HepG2 (cell line): ENCODE results near the gene ASL. TPM values are rescaled to one million over a fixed set of nuclear protein-coding genes. Genes with fewer than 3 reads are reported as not detected.
"Not testable (repeated sequence)": the region's sequence is repeated elsewhere in the genome, so short reads cannot be mapped to it uniquely, and the experiment has no call there.

Experiments
- ATAC-seq: fragments of 200-7000 bp; cut with Tn5 transposase; 3 replicates; pipeline ENCODE4 v1.9.1; 2020; ENCODE audit warnings: mild to moderate bottlenecking, moderate library complexity
- BruUV-seq: library from RNA; stranded (reverse); fragments of 400-500 nt; replicated peaks from 2 replicates; lab custom pipeline; 2021; lab: Mats Ljungman, UMichigan
- CTCF ChIA-PET: fragments of 300-600 bp; formaldehyde crosslinking; extraction: SDS; loops from one replicate; lab custom pipeline; 2021; ENCODE audit warnings: low total read pairs, inconsistent platforms, low intra/inter-chr PET ratio; lab: Yijun Ruan, JAX
- POLR2A ChIA-PET: fragments of 350-600 bp; sonication (Branson Sonifier 250); formaldehyde crosslinking; loops from one replicate; lab custom pipeline; 2020; ENCODE audit warnings: antibody characterized with exemption, inconsistent platforms; lab: Yijun Ruan, JAX
- DNase-seq: peaks from one replicate; pipeline ENCODE4 v3.0.0-alpha.2; 2015; ENCODE audit warnings: low spot score
- FAIRE-seq: peaks from 3 replicates; lab custom pipeline; 2011; peaks lifted over from hg19 to GRCh38; lab: Jason Lieb, UNC
- H2AFZ ChIP-seq: one replicate; pipeline ENCODE4 v1.6.1; 2011; ENCODE audit warnings: low read length, inconsistent platforms
- H3K27ac ChIP-seq: fragments of 300-600 bp; 3 replicates; pipeline ENCODE4 v1.8.0; 2011; ENCODE audit warnings: mixed run types, mild to moderate bottlenecking, mixed read lengths, low read length, inconsistent platforms; ENCODE audit not compliant: insufficient read depth; ENCODE audit errors: extremely low read length
- H3K27me3 ChIP-seq, 2 experiments: fragments of 200-600 bp in 1 of 2; 2 replicates in 1 of 2; 3 replicates in 1 of 2; pipeline versions ENCODE4 v1.6.0 to v1.8.0; 2011; ENCODE audit warnings: low read length in 2 of 2, mild to moderate bottlenecking in 2 of 2, moderate library complexity in 2 of 2, inconsistent platforms in 1 of 2; ENCODE audit not compliant: insufficient read depth in 2 of 2, control insufficient read depth in 1 of 2
- H3K36me3 ChIP-seq, 2 experiments: fragments of 200-600 bp in 1 of 2; replicated peaks in 1 of 2; 2 replicates in 1 of 2; 3 replicates in 1 of 2; pipeline versions ENCODE4 v1.5.1 to v1.8.0; 2011; ENCODE audit warnings: low read length in 2 of 2, inconsistent platforms in 1 of 2; ENCODE audit not compliant: insufficient read depth in 2 of 2, control insufficient read depth in 1 of 2
- H3K4me1 ChIP-seq: 2 replicates; pipeline ENCODE4 v1.5.1; 2012; ENCODE audit warnings: low read length, inconsistent platforms; ENCODE audit not compliant: insufficient read depth
- H3K4me2 ChIP-seq: 2 replicates; pipeline ENCODE4 v1.6.0; 2011; ENCODE audit warnings: low read depth, low read length, inconsistent platforms
- H3K4me3 ChIP-seq, 3 experiments: fragments of 200-600 bp in 1 of 3; sonication (generic), shearing (Covaris generic) in 1 of 3; replicated peaks in 1 of 3; 2 replicates each; pipeline ENCODE4 v1.5.1; 2011 to 2016; ENCODE audit warnings: low read length in 3 of 3, inconsistent platforms in 2 of 3, low read depth in 2 of 3, mild to moderate bottlenecking in 2 of 3, control low read depth in 1 of 3, mixed read lengths in 1 of 3; ENCODE audit not compliant: insufficient read depth in 1 of 3
- H3K79me2 ChIP-seq: one replicate; pipeline ENCODE4 v1.6.1; 2011; ENCODE audit warnings: low read length, inconsistent platforms; ENCODE audit not compliant: insufficient read depth
- H3K9ac ChIP-seq: 2 replicates; pipeline ENCODE4 v1.6.0; 2011; ENCODE audit warnings: mild to moderate bottlenecking, low read depth, low read length, inconsistent platforms; ENCODE audit not compliant: insufficient read depth
- H3K9me3 ChIP-seq: 2 replicates; pipeline ENCODE4 v1.5.1; 2012; ENCODE audit warnings: mild to moderate bottlenecking, low read length
- H4K20me1 ChIP-seq: 2 replicates; pipeline ENCODE4 v1.6.0; 2011; ENCODE audit warnings: inconsistent platforms, mild to moderate bottlenecking, low read length, moderate library complexity; ENCODE audit not compliant: insufficient read depth
- ATF4 ChIP-seq, 2 experiments: fragments of 450-650 bp in 1 of 2; sonication (generic) in 1 of 2; formaldehyde crosslinking; IDR thresholded peaks; 2 replicates each; pipeline versions ENCODE4 v1.5.0 to v1.8.0; 2020 to 2022; ENCODE audit warnings: mild to moderate bottlenecking in 1 of 2, missing genetic modification reagents in 1 of 2
- FOXA3 ChIP-seq: IDR thresholded peaks from 2 replicates; pipeline ENCODE4 v1.6.1; 2016; ENCODE audit warnings: missing genetic modification reagents, missing compliant biosample characterization
- FOXO1 ChIP-seq: sonication (generic); formaldehyde crosslinking; IDR thresholded peaks from 2 replicates; pipeline ENCODE4 v1.4.0; 2020; ENCODE audit warnings: missing genetic modification reagents
- HHEX ChIP-seq: IDR thresholded peaks from 2 replicates; pipeline ENCODE4 v1.6.1; 2016; ENCODE audit warnings: control low read depth
- HMG20A ChIP-seq: IDR thresholded peaks from 2 replicates; pipeline ENCODE4 v1.6.1; 2016; ENCODE audit warnings: borderline replicate concordance
- KLF16 ChIP-seq, 2 experiments: sonication (generic) in 1 of 2; formaldehyde crosslinking in 1 of 2; IDR thresholded peaks; 2 replicates each; pipeline versions ENCODE4 v1.6.1 to v1.8.0; 2016 to 2023; ENCODE audit warnings: missing genetic modification reagents in 2 of 2, missing compliant biosample characterization in 1 of 2
- RARA ChIP-seq: IDR thresholded peaks from 2 replicates; pipeline ENCODE4 v1.6.1; 2016; ENCODE audit warnings: missing genetic modification reagents, missing compliant biosample characterization
- RXRB ChIP-seq: IDR thresholded peaks from 2 replicates; pipeline ENCODE4 v1.6.1; 2016; ENCODE audit warnings: borderline replicate concordance, missing genetic modification reagents, missing compliant biosample characterization
- SAP130 ChIP-seq: IDR thresholded peaks from 2 replicates; pipeline ENCODE4 v1.6.1; 2016; ENCODE audit warnings: low read depth
- SP5 ChIP-seq: IDR thresholded peaks from 2 replicates; pipeline ENCODE4 v1.6.1; 2016; ENCODE audit warnings: low read depth, borderline replicate concordance
- THRA ChIP-seq: sonication (generic); formaldehyde crosslinking; IDR thresholded peaks from 2 replicates; pipeline ENCODE4 v1.4.0; 2020; ENCODE audit warnings: missing genetic modification reagents, borderline replicate concordance
- WGBS: methylation state at CpG from one replicate; pipeline ENCODE4 v1.1.6; 2017; ENCODE audit warnings: low lambda C conversion rate; 5-methylcytosine and 5-hydroxymethylcytosine counted together
- in situ Hi-C: cut with HindIII; loops from 2 replicates; pipeline ENCODE4 v1.10.0; 2017; ENCODE audit warnings: low pct_unique_long_range_greater_than_20kb; ENCODE audit not compliant: extremely low pct_ligation_motif_present
- intact Hi-C: fragments of 100-400 bp; cut with micrococcal nuclease; formaldehyde crosslinking; loops from one replicate; pipeline ENCODE4 v1.10.0; 2022; ENCODE audit not compliant: unreplicated experiment
- polyA plus RNA-seq, 8 experiments: library from polyadenylated mRNA; depleted of rRNA in 3 of 8; stranded (reverse) in 7 of 8; unstranded in 1 of 8; fragments of >200 nt; fragmentation: Illumina TruSeq in 4 of 8; extraction: Trizol in 4 of 8; gene quantifications; 2 replicates each; pipeline versions ENCODE4 v1.2.1 to v1.2.3, GENCODE V29; 2011 to 2016; ENCODE audit warnings: low read depth in 4 of 8, missing spikeins in 1 of 8, mixed read lengths in 1 of 8; ENCODE audit not compliant: insufficient read depth in 1 of 8
- total RNA-seq, 5 experiments: library from RNA; depleted of rRNA; stranded (reverse); fragments of >200 nt; fragmentation: Illumina TruSeq; extraction: Trizol; gene quantifications; 2 replicates each; pipeline ENCODE4 v1.2.3, GENCODE V29; 2016; ENCODE audit warnings: low read depth in 1 of 5
- TF ChIP-seq, protein P1 (sequence below): sonication (generic); formaldehyde crosslinking; IDR thresholded peaks from 2 replicates; pipeline ENCODE4 v1.5.1; 2020; ENCODE audit warnings: mild to moderate bottlenecking, missing genetic modification reagents, borderline replicate concordance
- TF ChIP-seq, protein P2 (sequence below): IDR thresholded peaks from 2 replicates; pipeline ENCODE4 v1.6.1; 2016

Gene ASL
- total and polyA plus RNA-seq, 2 of the 13 experiments (the other 11 are each of a cell fraction or from before 2014, with no cell fraction given) = 71.4 to 96.5 TPM

- intact Hi-C loops, H4K20me1 ChIP-seq, H3K9me3 ChIP-seq, BruUV-seq, H3K27me3 ChIP-seq, CTCF ChIA-PET, H2AFZ ChIP-seq, H3K4me3 ChIP-seq, in situ Hi-C loops: not testable (repeated sequence)
- peak; percentile 85 for FAIRE-seq
- Histone ChIP-seq H3K4me1 (peaks cover 53% of the 10 kb centered on the region), H3K79me2 (peaks cover 67% of the 10 kb centered on the region), H3K27ac (peak overlapping the region; percentile 53), H3K9ac (peak overlapping the region; percentile 13; the same call in 1 of the 2 replicates), H3K4me2 (peak overlapping the region; percentile 44), H3K36me3 (peaks cover 0 to 14% of the 10 kb centered on the region in 2 experiments; a peak in 3 of 5 replicates)
- POLR2A ChIA-PET = interaction anchor here (1.4 kb wide), 1 partner anchor 17 kb away, joined by 3 read pairs; no protein-coding TSS in a partner anchor
- peak; percentile 81 for DNase-seq
- 36% methylated on average over 6 of the region's 6 CpGs for WGBS
- ATAC-seq = peak; percentile 90
- TF ChIP-seq KLF16 (CRISPR knock-in tag; IDR thresholded peaks at IDR 0.05) (0 out of 4 replicates have a peak, but pooled peaks of 1 of the 2 experiments have one; percentile 18), ATF4 (CRISPR knock-in tag; IDR thresholded peaks at IDR 0.05) (peak in 1 of 2 experiments; percentile 27; a peak in 1 of 4 replicates), FOXA3 (peak; percentile 77), SAP130 (CRISPR knock-in tag) (peak; percentile 67), FOXO1 (peak; percentile 42; the same call in 1 of the 2 replicates), RARA (CRISPR knock-in tag) (peak; percentile 85), THRA (CRISPR knock-in tag) (peak; percentile 37; the same call in 1 of the 2 replicates), HMG20A (CRISPR knock-in tag) (peak; percentile 46; the same call in 1 of the 2 replicates), SP5 (CRISPR knock-in tag) (0 out of 2 replicates have a peak, but pooled peaks have one; percentile 24), RXRB (CRISPR knock-in tag) (peak; percentile 79; the same call in 1 of the 2 replicates), HHEX (CRISPR knock-in tag) (peak; percentile 65)
- TF ChIP-seq, protein P1, sequence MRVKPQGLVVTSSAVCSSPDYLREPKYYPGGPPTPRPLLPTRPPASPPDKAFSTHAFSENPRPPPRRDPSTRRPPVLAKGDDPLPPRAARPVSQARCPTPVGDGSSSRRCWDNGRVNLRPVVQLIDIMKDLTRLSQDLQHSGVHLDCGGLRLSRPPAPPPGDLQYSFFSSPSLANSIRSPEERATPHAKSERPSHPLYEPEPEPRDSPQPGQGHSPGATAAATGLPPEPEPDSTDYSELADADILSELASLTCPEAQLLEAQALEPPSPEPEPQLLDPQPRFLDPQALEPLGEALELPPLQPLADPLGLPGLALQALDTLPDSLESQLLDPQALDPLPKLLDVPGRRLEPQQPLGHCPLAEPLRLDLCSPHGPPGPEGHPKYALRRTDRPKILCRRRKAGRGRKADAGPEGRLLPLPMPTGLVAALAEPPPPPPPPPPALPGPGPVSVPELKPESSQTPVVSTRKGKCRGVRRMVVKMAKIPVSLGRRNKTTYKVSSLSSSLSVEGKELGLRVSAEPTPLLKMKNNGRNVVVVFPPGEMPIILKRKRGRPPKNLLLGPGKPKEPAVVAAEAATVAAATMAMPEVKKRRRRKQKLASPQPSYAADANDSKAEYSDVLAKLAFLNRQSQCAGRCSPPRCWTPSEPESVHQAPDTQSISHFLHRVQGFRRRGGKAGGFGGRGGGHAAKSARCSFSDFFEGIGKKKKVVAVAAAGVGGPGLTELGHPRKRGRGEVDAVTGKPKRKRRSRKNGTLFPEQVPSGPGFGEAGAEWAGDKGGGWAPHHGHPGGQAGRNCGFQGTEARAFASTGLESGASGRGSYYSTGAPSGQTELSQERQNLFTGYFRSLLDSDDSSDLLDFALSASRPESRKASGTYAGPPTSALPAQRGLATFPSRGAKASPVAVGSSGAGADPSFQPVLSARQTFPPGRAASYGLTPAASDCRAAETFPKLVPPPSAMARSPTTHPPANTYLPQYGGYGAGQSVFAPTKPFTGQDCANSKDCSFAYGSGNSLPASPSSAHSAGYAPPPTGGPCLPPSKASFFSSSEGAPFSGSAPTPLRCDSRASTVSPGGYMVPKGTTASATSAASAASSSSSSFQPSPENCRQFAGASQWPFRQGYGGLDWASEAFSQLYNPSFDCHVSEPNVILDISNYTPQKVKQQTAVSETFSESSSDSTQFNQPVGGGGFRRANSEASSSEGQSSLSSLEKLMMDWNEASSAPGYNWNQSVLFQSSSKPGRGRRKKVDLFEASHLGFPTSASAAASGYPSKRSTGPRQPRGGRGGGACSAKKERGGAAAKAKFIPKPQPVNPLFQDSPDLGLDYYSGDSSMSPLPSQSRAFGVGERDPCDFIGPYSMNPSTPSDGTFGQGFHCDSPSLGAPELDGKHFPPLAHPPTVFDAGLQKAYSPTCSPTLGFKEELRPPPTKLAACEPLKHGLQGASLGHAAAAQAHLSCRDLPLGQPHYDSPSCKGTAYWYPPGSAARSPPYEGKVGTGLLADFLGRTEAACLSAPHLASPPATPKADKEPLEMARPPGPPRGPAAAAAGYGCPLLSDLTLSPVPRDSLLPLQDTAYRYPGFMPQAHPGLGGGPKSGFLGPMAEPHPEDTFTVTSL = 0 out of 2 replicates have a peak, but pooled peaks have one; percentile 46
- TF ChIP-seq, protein P2, sequence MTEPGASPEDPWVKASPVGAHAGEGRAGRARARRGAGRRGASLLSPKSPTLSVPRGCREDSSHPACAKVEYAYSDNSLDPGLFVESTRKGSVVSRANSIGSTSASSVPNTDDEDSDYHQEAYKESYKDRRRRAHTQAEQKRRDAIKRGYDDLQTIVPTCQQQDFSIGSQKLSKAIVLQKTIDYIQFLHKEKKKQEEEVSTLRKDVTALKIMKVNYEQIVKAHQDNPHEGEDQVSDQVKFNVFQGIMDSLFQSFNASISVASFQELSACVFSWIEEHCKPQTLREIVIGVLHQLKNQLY (CRISPR knock-in tag) = 0 out of 2 replicates have a peak, but pooled peaks have one; percentile 21
Observed at GRCh38 chr7:66125781-66126352, 50.2 kb downstream of the ASL start.
